Stimulated activated CD4-positive, alpha-beta T cell treated with anti-CD3 and anti-CD28 coated beads, TNF-alpha, amount 100 ng/mL, for 1 hour (primary cell): ENCODE measurements around the gene ZNF768.
A peak's percentile ranks its signal among the peaks of the same experiment; 100 is the strongest.

ENCODE experiments used
- DNase-seq, 3 donors: peaks; one replicate each; pipeline ENCODE4 v3.0.0-alpha.2; 2020; ENCODE audit warnings: low read depth in 3 of 3, low spot score in 1 of 3

ZNF768 gene

DNA sequence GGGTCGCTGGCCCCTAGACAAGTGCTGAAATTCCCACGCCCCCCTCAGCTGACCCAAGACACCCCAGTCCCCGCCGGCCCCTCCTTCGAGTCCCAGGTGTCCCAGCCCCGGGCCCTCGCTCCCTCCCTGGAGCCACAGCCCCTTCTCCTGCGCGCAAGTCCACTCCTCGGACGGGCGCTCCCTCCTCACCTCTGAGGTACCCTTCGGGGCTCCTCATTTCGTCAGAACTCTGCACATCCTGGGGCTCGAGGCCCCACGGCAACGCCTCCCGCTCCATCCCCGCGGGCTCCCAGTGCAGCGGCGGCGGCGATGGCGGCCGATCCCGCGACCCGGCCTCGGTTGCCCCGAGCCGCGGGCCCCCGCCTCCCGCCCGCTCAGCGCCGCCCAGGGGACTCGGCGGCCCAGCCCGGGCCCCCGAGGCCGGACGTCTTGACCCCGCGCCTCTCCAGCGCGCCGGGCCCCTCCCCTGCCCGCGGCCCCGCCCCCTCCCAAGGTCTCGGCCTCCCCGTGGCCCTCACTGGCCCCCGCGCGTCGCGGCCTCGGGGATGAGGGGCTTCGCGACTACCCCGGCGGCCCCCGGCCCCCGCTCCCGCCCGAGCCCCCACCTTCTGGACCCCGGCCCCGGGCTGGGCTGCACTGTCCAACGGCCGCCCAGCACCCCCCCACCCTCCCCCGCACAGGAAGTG, at the start of gene ZNF768:
Gene ZNF768 (minus strand): TSS at position 430 of the 686 bp plus-strand sequence. CDS start 153 bp downstream, at position 277.
- DNase-seq, result no peak

GRCh38 chr16:30574678-30575077, 48.3 kb upstream of the ZNF768 start:
- no peak for DNase-seq

DNA sequence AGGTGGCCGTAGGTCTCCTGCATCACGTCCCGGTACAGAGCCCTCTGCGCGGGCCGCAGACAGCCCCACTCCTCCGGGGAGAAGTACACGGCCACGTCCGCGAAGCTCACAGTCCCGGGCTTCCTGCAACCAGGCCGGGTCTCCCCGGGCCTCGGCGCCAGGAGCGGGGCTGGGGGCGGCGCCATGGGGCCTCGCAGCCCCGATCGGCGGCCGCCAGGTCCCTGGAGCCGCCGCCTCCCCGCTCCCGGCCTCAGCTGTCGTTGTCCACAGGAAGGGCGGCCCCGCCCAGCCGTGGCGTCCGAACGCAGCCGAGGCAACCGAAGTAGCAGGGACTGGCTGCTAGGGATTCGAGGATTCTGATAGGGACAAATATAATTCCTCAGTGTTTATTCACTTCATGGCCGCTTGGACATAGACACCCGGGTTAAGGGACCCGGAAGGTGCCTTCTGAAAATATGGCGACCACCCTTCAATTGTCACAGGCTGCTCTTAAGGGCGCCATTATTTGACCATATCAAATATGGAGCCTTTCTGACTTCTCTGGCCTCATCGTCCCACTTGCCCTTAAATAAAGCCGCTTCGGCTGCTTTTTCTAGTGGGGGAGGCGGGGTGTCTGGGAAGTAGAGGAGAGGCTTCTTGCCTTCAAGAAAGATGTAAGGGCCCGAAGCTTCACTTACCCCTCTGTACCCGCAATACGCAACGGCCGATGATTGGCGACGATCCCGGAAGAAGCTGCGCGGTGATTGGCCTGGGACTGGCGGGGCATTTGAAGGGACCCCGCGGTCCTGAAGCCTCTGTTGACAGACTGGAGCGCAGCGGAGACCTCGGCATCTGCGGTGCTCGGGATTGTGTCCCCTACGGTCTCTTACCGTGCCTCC, 45.3 kb upstream of the ZNF768 start, which contains the start of gene ZNF688:
Gene ZNF688 (minus strand): TSS at position 270 of the 878 bp plus-strand sequence. CDS start 85 bp downstream, at position 185.
- DNase-seq, result peak; percentile 75 to 94 (median 89)

DNA sequence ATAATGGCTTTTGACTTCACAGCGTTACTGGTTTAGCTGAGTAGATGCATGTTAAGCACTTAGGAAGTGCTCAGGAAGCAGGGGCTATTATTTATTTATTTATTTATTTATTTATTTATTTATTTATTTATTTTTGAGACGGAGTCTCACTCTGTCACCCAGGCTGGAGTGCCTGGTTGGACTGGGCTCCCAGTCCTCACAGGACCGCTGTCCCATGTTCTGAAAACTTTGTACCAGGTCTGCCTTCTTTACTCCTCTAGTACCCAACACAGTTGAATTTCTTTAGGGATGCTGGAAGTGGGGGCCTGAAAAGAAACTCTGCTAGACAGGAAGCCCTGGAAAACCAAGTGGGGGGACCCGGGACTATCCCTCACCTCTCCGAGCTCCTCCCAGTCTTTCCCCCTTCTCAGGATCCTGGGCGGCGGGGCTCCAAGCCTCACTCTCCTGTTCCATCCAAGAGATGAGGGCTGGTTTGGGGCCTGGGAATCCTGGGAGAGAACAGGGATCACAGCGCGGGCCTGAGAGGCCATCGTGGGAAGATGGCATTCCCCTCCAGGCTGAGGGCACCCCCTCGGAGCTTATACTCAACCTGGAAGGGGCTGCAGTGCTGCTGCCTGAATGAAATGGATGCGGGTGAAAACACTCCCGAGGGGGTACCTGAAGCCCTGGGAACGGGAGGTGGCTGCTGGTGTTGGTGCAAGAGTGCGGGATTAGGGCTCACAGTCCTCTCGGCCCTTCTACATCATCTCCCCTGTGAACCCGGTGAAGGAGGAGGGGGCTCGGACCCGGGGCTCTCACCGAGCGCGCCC, 44.5 kb upstream of the ZNF768 start:
- DNase-seq, result no peak

DNA sequence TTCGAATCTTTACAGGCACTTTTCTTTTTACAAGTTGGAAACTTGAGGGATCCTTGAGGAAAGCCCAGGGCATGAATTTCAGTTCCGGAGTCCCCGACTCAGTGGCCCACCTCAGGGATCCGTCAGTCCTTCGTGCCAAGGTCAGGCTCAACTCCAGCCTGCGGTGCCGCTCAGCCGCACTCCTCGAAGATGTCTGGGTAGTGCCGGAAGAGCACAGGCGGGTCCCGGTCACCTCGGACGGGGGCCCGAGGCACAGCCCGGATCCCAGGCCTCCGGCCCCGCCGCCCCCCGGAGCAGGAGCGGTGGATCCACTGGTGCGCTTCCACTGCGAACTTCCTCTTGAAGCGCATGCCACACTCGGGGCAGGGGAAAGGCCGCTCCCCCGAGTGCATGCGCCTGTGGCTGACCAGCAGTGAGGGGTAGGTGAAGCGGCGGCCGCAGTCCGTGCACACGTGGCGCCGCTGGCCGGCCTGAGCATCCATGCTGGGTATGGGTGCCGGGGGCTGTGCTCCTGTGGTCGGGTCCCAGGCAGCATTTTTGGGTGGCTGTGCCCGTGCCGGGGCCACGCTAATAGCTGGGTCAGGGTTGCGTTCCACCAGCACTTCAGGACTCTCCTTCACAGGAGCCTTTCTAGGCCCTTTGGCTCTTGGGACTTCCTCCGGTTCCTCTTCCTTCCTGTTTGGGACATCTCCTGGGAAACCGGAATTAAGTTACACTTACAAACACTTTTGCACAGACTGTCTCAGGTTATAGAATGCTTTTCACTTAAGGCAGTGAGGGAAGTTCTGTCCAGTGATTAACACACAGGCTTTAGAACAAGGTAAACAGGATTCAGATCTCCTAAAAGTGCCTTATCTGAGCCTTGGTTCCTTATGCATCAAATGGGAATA, 43.6 kb upstream of the ZNF768 start:
- DNase-seq, result no peak

DNA sequence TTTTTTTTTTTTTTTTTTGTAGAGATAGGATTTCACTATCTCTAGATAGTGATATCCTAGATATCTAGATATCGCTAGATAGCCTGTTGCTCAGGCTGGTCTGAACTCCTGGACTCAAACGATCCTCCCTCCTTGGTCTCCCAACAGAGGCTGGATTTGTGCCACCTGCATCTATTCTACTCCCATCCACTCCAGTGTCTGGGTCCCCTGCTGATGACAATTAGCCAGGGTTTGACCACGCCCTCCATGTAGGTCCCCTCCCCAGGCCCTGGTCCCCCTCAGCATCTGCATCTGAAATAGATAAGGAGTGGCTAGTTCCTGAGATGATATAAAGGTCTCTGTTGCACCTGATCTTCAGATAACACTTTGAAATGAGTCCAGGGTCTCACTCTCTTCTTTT, 42.9 kb upstream of the ZNF768 start:
- no peak for DNase-seq

- peak in 2 of 3 donors; percentile 22 to 32 for DNase-seq
Observed at GRCh38 chr16:30567991-30568638, 41.7 kb upstream of the ZNF768 start.

DNA sequence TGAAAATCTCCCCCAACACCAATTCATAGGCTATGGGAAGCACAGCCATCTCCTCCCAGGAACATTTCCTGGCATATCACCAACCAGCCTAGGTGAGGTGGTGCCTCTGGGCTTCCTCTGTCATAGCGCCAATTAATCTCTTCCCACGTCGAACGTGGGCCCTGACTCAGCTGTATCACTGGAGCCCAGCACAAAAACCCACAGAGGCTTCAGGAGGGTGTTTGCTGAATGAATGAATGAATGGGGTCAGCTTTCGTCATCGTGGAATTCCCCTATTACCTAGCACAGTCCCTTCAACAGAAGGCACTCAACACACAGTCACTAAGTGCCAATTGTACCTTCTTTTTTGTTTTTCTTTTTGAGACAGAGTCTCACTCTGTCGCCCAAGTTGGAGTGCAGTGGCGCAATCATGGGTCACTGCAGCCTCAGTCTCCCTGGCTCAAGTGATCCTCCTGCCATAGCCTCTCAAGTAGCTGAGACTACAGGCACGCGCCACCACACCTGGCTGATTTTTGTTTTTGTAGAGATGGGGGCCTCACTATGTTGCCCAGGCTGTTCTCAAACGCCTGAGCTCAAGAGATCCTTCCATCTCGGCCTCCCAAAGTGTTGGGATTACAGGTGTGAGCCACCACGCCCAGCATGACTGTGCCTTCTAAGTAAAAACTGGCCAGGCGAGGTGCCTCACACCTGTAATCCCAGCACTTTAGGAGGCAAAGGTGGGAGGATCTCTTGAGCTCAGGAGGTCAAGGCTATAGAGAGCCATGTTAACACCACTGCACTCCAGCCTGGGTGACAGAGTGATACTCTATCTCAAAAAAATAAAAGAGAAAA, 41.0 kb upstream of the ZNF768 start:
- peak in 2 of 3 donors; percentile 23 to 33 for DNase-seq

DNA sequence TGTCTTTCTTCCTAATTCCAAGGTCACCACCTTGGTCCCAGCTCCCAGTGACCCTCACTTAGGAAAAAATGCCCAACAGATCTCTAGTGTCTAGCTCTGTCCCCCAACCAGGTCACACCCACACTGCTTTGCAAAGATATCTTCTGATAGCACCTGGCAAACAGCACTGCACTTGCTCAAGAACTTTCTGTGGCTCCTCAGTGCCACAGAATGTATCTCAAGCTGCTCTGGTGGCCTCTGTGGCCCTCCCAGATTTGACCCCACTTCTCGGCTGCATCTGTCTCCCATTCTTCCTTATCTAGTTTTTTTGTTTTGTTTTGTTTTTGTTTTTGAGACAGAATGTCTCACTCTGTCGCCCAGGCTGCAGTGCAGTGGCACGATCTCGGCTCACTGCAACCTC, 40.2 kb upstream of the ZNF768 start:
- DNase-seq, result no peak

DNA sequence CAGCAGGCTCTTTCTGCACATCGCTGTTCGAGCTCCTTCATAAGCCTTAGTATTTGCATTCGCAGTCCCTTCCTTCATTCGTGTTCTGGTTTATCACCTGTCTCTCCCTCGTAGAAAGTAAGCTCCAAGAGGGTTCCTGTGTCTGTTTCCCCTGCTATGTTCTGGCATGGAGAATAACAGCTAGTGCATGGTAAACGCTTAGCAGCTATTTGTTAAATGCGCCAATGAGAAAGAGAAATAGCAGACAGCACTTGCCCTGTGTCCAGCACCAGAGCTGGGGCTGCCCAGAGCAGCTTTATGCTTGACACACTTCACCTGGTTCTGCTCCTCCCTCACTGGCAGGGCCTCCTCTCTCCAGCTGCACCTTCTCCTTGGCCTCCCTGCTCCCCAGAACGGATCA, 39.6 kb upstream of the ZNF768 start:
- DNase-seq, result no peak

GRCh38 chr16:30565526-30565925, 39.2 kb upstream of the ZNF768 start:
- no peak for DNase-seq

DNA sequence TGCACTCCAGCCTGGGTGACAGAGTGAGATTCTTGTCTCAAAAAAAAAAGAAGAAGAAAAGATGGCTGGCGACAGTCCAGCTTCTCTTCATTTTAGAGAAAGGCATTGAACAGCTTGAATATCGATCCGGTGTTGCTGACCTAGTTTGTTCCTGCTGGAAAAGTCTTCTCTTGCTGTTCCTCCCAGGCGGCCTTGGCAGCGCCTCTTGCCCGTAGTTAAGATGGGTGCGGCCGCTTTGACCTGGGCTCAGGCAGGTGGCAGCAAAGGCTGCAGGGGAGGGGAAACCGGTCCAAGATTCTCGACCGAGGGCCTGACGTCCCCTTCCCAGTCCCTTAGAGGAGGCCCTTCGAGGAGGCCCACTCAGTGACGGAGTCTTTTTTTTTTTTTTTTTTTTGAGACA, 35.7 kb upstream of the ZNF768 start:
- no peak for DNase-seq

- no peak for DNase-seq
Observed at GRCh38 chr16:30561089-30561816, 34.9 kb upstream of the ZNF768 start.

GRCh38 chr16:30559690-30560089, 33.3 kb upstream of the ZNF768 start:
- DNase-seq, result no peak

DNA sequence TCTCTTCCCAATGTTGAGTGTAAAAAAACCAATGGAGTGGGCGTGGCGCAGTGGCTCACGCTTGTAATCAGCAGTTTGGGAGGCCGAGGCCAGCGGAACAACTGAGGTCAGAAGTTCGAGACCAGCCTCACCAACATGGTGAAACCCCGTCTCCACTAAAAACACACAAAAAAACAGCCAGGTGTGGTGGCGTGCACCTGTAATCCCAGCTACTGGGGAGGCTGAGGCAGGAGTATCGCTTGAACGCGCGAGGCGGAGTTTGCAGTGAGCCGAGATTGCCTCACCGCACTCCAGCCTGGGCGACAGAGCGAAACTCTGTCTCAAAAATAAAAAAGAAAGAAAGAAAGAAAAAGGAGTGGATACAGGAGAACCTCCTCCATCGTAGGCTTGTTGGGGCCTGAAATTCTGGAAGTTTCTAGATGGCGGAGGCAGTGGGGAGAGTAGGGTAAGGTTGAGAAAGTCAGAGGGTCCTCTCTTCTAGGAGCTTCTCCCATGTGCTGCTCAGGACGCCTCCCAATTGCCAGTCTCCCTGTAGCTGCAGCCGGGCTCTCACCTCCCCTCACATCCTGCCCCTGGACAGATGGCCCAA, 32.5 kb upstream of the ZNF768 start:
- DNase-seq, result no peak

- peak; percentile 88 to 95 (median 94) for DNase-seq
Observed at GRCh38 chr16:30557957-30558788, 31.8 kb upstream of the ZNF768 start, which contains the start of gene ZNF764. ZNF764 (minus strand) TSS chr16:30558374; CDS start chr16:30558182, 192 bp downstream.

- no peak for DNase-seq
Observed at GRCh38 chr16:30557707-30557956, 31.3 kb upstream of the ZNF768 start.
